GM19395 (cell line): ENCODE data around the gene C5orf24.
"Not testable (repeated sequence)": the region's sequence is repeated elsewhere in the genome, so short reads cannot be mapped to it uniquely, and the experiment has no call there.

Experiments used
- ATAC-seq: cut with Tn5 transposase; IDR thresholded peaks from one replicate; pipeline ENCODE4 v1.9.1; 2021; ENCODE audit warnings: mild to moderate bottlenecking, moderate library complexity; ENCODE audit not compliant: unreplicated experiment

The C5orf24 gene

GRCh38 chr5:134845852-134846640, at the start of gene C5orf24:
Gene C5orf24 (plus strand): TSS chr5:134845968. CDS start chr5:134854901, 8,933 bp downstream.
- peak; percentile 94 for ATAC-seq

GRCh38 chr5:134798468-134798867, 47.3 kb upstream of the C5orf24 start:
- peak; percentile 61 for ATAC-seq

GRCh38 chr5:134803821-134804220, 41.9 kb upstream of the C5orf24 start:
- ATAC-seq: no peak

- ATAC-seq: no peak
Measured at GRCh38 chr5:134813407-134813806, 32.4 kb upstream of the C5orf24 start.

- no peak for ATAC-seq
Measured at GRCh38 chr5:134813827-134814226, 31.9 kb upstream of the C5orf24 start.

- no peak for ATAC-seq
Measured at GRCh38 chr5:134817006-134817405, 28.8 kb upstream of the C5orf24 start.

GRCh38 chr5:134818776-134819175, 27.0 kb upstream of the C5orf24 start:
- ATAC-seq: no peak

- no peak for ATAC-seq
Measured at GRCh38 chr5:134819407-134819963, 26.3 kb upstream of the C5orf24 start.

- ATAC-seq: no peak
Measured at GRCh38 chr5:134821841-134822240, 23.9 kb upstream of the C5orf24 start.

GRCh38 chr5:134824681-134825080, 21.1 kb upstream of the C5orf24 start:
- ATAC-seq: no peak

GRCh38 chr5:134825212-134825611, 20.6 kb upstream of the C5orf24 start:
- no peak for ATAC-seq

GRCh38 chr5:134833340-134834032, 12.3 kb upstream of the C5orf24 start:
- ATAC-seq: no peak

- ATAC-seq: no peak
Measured at GRCh38 chr5:134835623-134836022, 10.1 kb upstream of the C5orf24 start.

- no peak for ATAC-seq
Measured at GRCh38 chr5:134837530-134838181, 8.1 kb upstream of the C5orf24 start.

GRCh38 chr5:134838361-134838760, 7.4 kb upstream of the C5orf24 start:
- ATAC-seq: not testable (repeated sequence)

GRCh38 chr5:134840811-134841210, 5.0 kb upstream of the C5orf24 start:
- ATAC-seq: no peak

GRCh38 chr5:134844252-134844651, 1.5 kb upstream of the C5orf24 start:
- no peak for ATAC-seq

- no peak for ATAC-seq
Measured at GRCh38 chr5:134845335-134845851, 375 bp upstream of the C5orf24 start.

GRCh38 chr5:134846641-134846960, 833 bp downstream of the C5orf24 start:
- ATAC-seq: peak; percentile 13

- not testable (repeated sequence) for ATAC-seq
Measured at GRCh38 chr5:134849434-134849933, 3.7 kb downstream of the C5orf24 start.

- no peak for ATAC-seq
Measured at GRCh38 chr5:134851307-134851923, 5.6 kb downstream of the C5orf24 start.
